OCI-LY7 (cell line): Measurements from ENCODE around the gene ANK3.

Source experiments
- CTCF ChIP-seq: fragments of 200-600 bp; sonication (generic); conservative IDR thresholded peaks from 2 replicates; pipeline ENCODE4 v1.5.1; 2014; ENCODE audit warnings: mild to moderate bottlenecking, antibody characterized with exemption, low read length, moderate library complexity, mixed read lengths
- EZH2phosphoT487 ChIP-seq: fragments of 200-600 bp; sonication (generic); IDR thresholded peaks from 2 replicates; pipeline ENCODE4 v1.6.1; 2018; ENCODE audit warnings: low read depth, borderline replicate concordance, mild to moderate bottlenecking, mixed run types, antibody characterized with exemption, low read length, moderate library complexity, mixed read lengths

- TF ChIP-seq CTCF (no peak), EZH2phosphoT487 (no peak)
These were observed 379.8 kb downstream of the ANK3 start for GRCh38 chr10:60009710-60010383.
